B cell (primary cell): Measurements from ENCODE around the gene RAB11FIP3. TPM values are rescaled to one million over a fixed set of nuclear protein-coding genes. Genes with fewer than 3 reads are reported as not detected.

Experiments
- ATAC-seq: fragments of 200-7000 bp; cut with Tn5 transposase; one replicate; pipeline ENCODE4 v1.10.0; 2021; ENCODE audit warnings: low read depth, mild to moderate bottlenecking, moderate number of reproducible peaks, moderate library complexity
- CTCF ChIA-PET: fragments of 350-600 bp; sonication (Branson Sonifier 250); formaldehyde crosslinking; loops from one replicate; lab custom pipeline; 2021; ENCODE audit warnings: antibody characterized with exemption, inconsistent platforms; lab: Charles Lee
- POLR2A ChIA-PET: fragments of 350-600 bp; sonication (Branson Sonifier 250); formaldehyde crosslinking; loops from one replicate; lab custom pipeline; 2021; ENCODE audit warnings: antibody characterized with exemption; lab: Charles Lee
- DNase-seq: peaks from one replicate; pipeline ENCODE4 v3.0.0; 2013
- H2AFZ ChIP-seq: 2 replicates; pipeline ENCODE4 v1.6.1; 2012; ENCODE audit warnings: mild to moderate bottlenecking, low read depth, low read length; ENCODE audit not compliant: insufficient read depth, poor library complexity, severe bottlenecking
- H3K27ac ChIP-seq, 2 donors: 1 replicate in 1 of 2; 2 replicates in 1 of 2; pipeline ENCODE4 v1.5.1; 2012 to 2013; ENCODE audit warnings: low read length in 2 of 2, mild to moderate bottlenecking in 2 of 2, moderate library complexity in 1 of 2
- H3K27me3 ChIP-seq, 4 experiments: fragments of 200-600 bp in 1 of 4; sonication (generic) in 1 of 4; replicated peaks in 1 of 4; 1 replicate in 2 of 4; 2 replicates in 2 of 4; pipeline versions ENCODE4 v1.6.1 to v1.7.0; 2013 to 2016; ENCODE audit warnings: low read length in 3 of 4, mild to moderate bottlenecking in 2 of 4, mixed read lengths in 1 of 4, moderate library complexity in 1 of 4; ENCODE audit not compliant: insufficient read depth in 4 of 4, control insufficient read depth in 3 of 4; ENCODE audit errors: control extremely low read depth in 1 of 4
- H3K36me3 ChIP-seq, 2 experiments: replicated peaks in 1 of 2; 1 replicate in 1 of 2; 2 replicates in 1 of 2; pipeline versions ENCODE4 v1.6.1 to v1.7.1; 2013; ENCODE audit warnings: low read length in 1 of 2; ENCODE audit not compliant: insufficient read depth in 2 of 2, control insufficient read depth in 1 of 2; ENCODE audit errors: control extremely low read depth in 1 of 2, extremely low read depth in 1 of 2
- H3K4me1 ChIP-seq, 2 donors: fragments of 200-600 bp in 1 of 2; sonication (generic) in 1 of 2; 1 replicate in 1 of 2; 2 replicates in 1 of 2; pipeline versions ENCODE4 v1.5.1 to v1.6.1; 2013 to 2017; ENCODE audit warnings: low read length in 2 of 2; ENCODE audit not compliant: control insufficient read depth in 2 of 2, insufficient read depth in 2 of 2
- H3K4me2 ChIP-seq: replicated peaks from 2 replicates; pipeline ENCODE3; 2012; ENCODE audit warnings: mild to moderate bottlenecking, low read depth, low read length; ENCODE audit not compliant: poor library complexity, severe bottlenecking
- H3K4me3 ChIP-seq, 5 experiments: fragments of 200-600 bp in 1 of 5; sonication (generic) in 1 of 5; 1 replicate in 3 of 5; 2 replicates in 2 of 5; pipeline versions ENCODE4 v1.5.1 to v1.7.0; 2011 to 2016; ENCODE audit warnings: low read length in 4 of 5, mild to moderate bottlenecking in 4 of 5, low read depth in 2 of 5, control low read depth in 1 of 5, moderate library complexity in 1 of 5; ENCODE audit not compliant: insufficient read depth in 1 of 5; ENCODE audit errors: control extremely low read depth in 1 of 5, extremely low read depth in 1 of 5
- H3K79me2 ChIP-seq: fragments of 200-600 bp; sonication (generic); one replicate; pipeline ENCODE4 v1.6.0; 2016; ENCODE audit warnings: low read length; ENCODE audit not compliant: control insufficient read depth, insufficient read depth
- H3K9ac ChIP-seq: fragments of 200-600 bp; sonication (generic); 2 replicates; pipeline ENCODE4 v1.6.1; 2017; ENCODE audit warnings: mild to moderate bottlenecking, low read length, moderate library complexity
- H3K9me3 ChIP-seq, 3 donors: one replicate each; pipeline versions ENCODE4 v1.6.1 to v1.7.1; 2013; ENCODE audit warnings: low read length in 2 of 3; ENCODE audit not compliant: control insufficient read depth in 2 of 3, insufficient read depth in 1 of 3; ENCODE audit errors: control extremely low read depth in 1 of 3
- H4K20me1 ChIP-seq: 2 replicates; pipeline ENCODE4 v1.6.0; 2012; ENCODE audit warnings: mild to moderate bottlenecking, low read length; ENCODE audit not compliant: insufficient read depth, control insufficient read depth, poor library complexity, severe bottlenecking
- H3K27ac Mint-ChIP-seq: one replicate; pipeline ENCODE4 v1.8.0; 2021; ENCODE audit warnings: mixed read lengths
- H3K27me3 Mint-ChIP-seq: one replicate; pipeline ENCODE4 v1.8.0; 2021; ENCODE audit warnings: mixed read lengths
- H3K4me1 Mint-ChIP-seq: one replicate; pipeline ENCODE4 v1.8.0; 2021; ENCODE audit warnings: mixed read lengths
- H3K4me3 Mint-ChIP-seq: one replicate; pipeline ENCODE4 v1.8.0; 2021; ENCODE audit warnings: mixed read lengths
- H3K9me3 Mint-ChIP-seq: one replicate; pipeline ENCODE4 v1.8.0; 2022; ENCODE audit warnings: mixed read lengths; ENCODE audit not compliant: insufficient read depth
- EZH2 ChIP-seq: IDR thresholded peaks from 2 replicates; pipeline ENCODE4 v1.6.1; 2012; ENCODE audit warnings: borderline replicate concordance, low read depth, mild to moderate bottlenecking, moderate library complexity, low read length; ENCODE audit not compliant: insufficient read depth, poor library complexity, severe bottlenecking
- WGBS: methylation state at CpG from one replicate; pipeline ENCODE4 v1.1.5; 2013; ENCODE audit warnings: missing lambda C conversion rate; ENCODE audit not compliant: insufficient coverage; 5-methylcytosine and 5-hydroxymethylcytosine counted together
- intact Hi-C: fragments of 100-400 bp; cut with micrococcal nuclease; formaldehyde crosslinking; loops from one replicate; pipeline ENCODE4 v1.10.0; 2022
- polyA plus RNA-seq: library from polyadenylated mRNA; depleted of rRNA; stranded (reverse); fragments of >200 nt; gene quantifications from 2 replicates; pipeline ENCODE4 v1.2.3, GENCODE V29; 2012
- total RNA-seq, 2 donors: library from RNA; stranded (reverse); fragments of 120-200 nt in 1 of 2; gene quantifications; 1 replicate in 1 of 2; 2 replicates in 1 of 2; pipeline versions ENCODE4 v1.2.3 to v1.2.4, GENCODE V29; 2013 to 2022
- TF ChIP-seq, protein P1 (sequence below): fragments of 200-600 bp; IDR thresholded peaks from one replicate; pipeline ENCODE4 v1.8.0; 2022; ENCODE audit warnings: antibody characterized with exemption, mild to moderate bottlenecking

RAB11FIP3 gene
- total and polyA plus RNA-seq, 2 donors (not counting 1 experiment from before 2014, with no cell fraction given), result 24.3 to 57.2 TPM

DNA sequence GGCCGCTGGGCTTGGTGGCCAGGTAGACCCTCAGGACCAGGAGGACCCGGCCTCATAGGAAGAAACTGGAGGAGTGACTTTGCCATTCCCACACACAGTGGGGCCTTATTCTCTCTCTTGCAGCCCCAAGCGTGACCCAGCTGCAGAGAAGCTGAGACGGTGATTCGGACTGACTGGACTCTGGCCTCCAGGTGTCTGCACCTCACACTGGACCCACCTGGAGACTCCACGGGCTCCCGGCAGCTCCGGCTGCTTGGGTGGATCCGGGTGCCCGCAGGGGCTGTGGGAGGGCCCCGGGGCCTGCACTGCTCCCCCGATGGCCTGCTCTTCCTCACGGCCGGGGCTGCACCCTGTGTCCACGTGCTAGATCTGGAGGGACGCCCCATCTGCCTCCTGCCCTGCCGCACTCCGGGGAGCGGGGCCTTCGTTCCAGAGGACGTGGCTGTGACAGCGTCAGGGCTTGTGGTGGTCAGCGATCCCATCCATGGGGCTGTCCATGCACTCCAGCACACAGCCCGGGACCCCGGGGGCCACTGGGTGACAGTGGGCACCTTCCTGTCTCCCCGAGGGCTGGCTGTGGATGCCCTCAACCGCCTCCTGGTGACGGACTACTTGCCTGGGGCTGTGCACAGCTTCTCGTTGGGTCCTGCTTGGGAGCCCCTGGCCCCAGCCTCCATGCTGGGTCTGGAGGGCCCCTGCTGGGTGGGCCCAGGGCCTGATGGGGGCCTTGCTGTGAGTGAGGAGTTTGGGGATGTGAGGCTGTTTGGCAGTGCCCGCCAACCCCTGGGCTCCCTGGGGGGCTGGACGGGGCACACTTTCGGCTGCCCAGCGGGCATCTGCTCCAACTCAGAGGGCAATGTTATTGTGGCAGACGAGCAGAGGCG is 142.2 kb downstream of the RAB11FIP3 start:
- H3K4me3 ChIP-seq, result peak overlapping the region in 4 of 5 experiments; percentile 37 to 59 (median 44)
- ATAC-seq, result no peak
- H3K36me3 ChIP-seq, result no peaks in the 10 kb centered on the region
- no peaks in the 10 kb centered on the region for H3K9me3 ChIP-seq
- peak overlapping the region; percentile 84 for H2AFZ ChIP-seq
- TF ChIP-seq, protein P1, sequence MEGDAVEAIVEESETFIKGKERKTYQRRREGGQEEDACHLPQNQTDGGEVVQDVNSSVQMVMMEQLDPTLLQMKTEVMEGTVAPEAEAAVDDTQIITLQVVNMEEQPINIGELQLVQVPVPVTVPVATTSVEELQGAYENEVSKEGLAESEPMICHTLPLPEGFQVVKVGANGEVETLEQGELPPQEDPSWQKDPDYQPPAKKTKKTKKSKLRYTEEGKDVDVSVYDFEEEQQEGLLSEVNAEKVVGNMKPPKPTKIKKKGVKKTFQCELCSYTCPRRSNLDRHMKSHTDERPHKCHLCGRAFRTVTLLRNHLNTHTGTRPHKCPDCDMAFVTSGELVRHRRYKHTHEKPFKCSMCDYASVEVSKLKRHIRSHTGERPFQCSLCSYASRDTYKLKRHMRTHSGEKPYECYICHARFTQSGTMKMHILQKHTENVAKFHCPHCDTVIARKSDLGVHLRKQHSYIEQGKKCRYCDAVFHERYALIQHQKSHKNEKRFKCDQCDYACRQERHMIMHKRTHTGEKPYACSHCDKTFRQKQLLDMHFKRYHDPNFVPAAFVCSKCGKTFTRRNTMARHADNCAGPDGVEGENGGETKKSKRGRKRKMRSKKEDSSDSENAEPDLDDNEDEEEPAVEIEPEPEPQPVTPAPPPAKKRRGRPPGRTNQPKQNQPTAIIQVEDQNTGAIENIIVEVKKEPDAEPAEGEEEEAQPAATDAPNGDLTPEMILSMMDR, result no peak
- TF ChIP-seq EZH2, result no peak
- POLR2A ChIA-PET, result interaction anchor here (0.8 to 3.0 kb wide), 3 partner anchors 21 to 69 kb away, joined by 3 to 8 read pairs (median 6); partner anchors contain the start of genes CAPN15 and METTL26
- WGBS, result 96% methylated on average over 33 of the region's 35 CpGs
- peak overlapping the region; percentile 41 to 65 for H3K27ac ChIP-seq
- peak overlapping the region; percentile 58 for H3K9ac ChIP-seq
- intact Hi-C loops, result loop anchor here (2.0 kb wide), 1 partner anchor 41 kb away; the partner anchor contains the start of gene CAPN15
- CTCF ChIA-PET, result interaction anchor here (0.7 kb wide), 1 partner anchor 175 kb away, joined by 4 read pairs; no protein-coding TSS in a partner anchor
- no peak for DNase-seq
- H3K27me3 ChIP-seq, result no peaks in the 10 kb centered on the region
- peak overlapping the region; percentile 80 for H3K4me2 ChIP-seq
- H3K27ac Mint-ChIP-seq, result peak overlapping the region; percentile 87
- no peaks in the 10 kb centered on the region for H4K20me1 ChIP-seq
- peaks cover 33 to 48% of the 10 kb centered on the region in 2 donors for H3K4me1 ChIP-seq
- H3K9me3 Mint-ChIP-seq, result no peaks in the 10 kb centered on the region
- peaks cover 27% of the 10 kb centered on the region for H3K79me2 ChIP-seq
- H3K27me3 Mint-ChIP-seq, result peaks cover 1% of the 10 kb centered on the region
- H3K4me1 Mint-ChIP-seq, result peaks cover 33% of the 10 kb centered on the region
- peak overlapping the region; percentile 78 for H3K4me3 Mint-ChIP-seq
